Effector memory CD4-positive, alpha-beta T cell (primary cell): ENCODE measurements around the gene PI16.

Source experiments
- DNase-seq, 3 donors: peaks; one replicate each; pipeline ENCODE4 v3.0.0-alpha.2; 2020
- H3K27ac ChIP-seq: 2 replicates; pipeline ENCODE4 v1.7.0; 2013; ENCODE audit warnings: mild to moderate bottlenecking, low read length, moderate library complexity; ENCODE audit not compliant: insufficient read depth, poor library complexity, severe bottlenecking
- H3K27me3 ChIP-seq: replicated peaks from 2 replicates; pipeline ENCODE4 v1.7.0; 2013; ENCODE audit warnings: mild to moderate bottlenecking, low read length; ENCODE audit not compliant: insufficient read depth, control insufficient read depth, poor library complexity, severe bottlenecking
- H3K36me3 ChIP-seq: 2 replicates; pipeline ENCODE4 v1.7.0; 2013; ENCODE audit warnings: mild to moderate bottlenecking, low read length, moderate library complexity; ENCODE audit not compliant: control insufficient read depth, insufficient read depth
- H3K4me1 ChIP-seq: 2 replicates; pipeline ENCODE4 v1.7.0; 2013; ENCODE audit warnings: low read length, mild to moderate bottlenecking; ENCODE audit not compliant: control insufficient read depth, insufficient read depth, poor library complexity, severe bottlenecking
- H3K4me3 ChIP-seq: 2 replicates; pipeline ENCODE4 v1.7.0; 2013; ENCODE audit warnings: low read length, low read depth, mild to moderate bottlenecking; ENCODE audit not compliant: insufficient read depth, poor library complexity, severe bottlenecking
- H3K9me3 ChIP-seq: 2 replicates; pipeline ENCODE4 v1.7.0; 2013; ENCODE audit warnings: mild to moderate bottlenecking, low read length, moderate library complexity; ENCODE audit not compliant: control insufficient read depth
- total RNA-seq, 3 donors: gene quantifications; one replicate each; lab custom pipeline; 2026; lab: John Stamatoyannopoulos, UW

PI16 gene
- total RNA-seq: 13.2 to 31.5 (median 28.5) reads per million in 3 donors

GRCh38 chr6:36954262-36954931 lies at the start of gene PI16:
Gene PI16 (plus strand): TSS chr6:36954738. CDS start chr6:36954761, 23 bp downstream.
- Histone ChIP-seq H3K27ac (peak within 1 kb of the TSS; percentile 44), H3K27me3 (no peaks in the 10 kb centered on the region), H3K36me3 (peaks cover 4% of the 10 kb centered on the region), H3K4me1 (peaks cover 38% of the 10 kb centered on the region), H3K4me3 (peak within 1 kb of the TSS; percentile 55), H3K9me3 (no peaks in the 10 kb centered on the region)
- no peak for DNase-seq

- peaks cover 4% of the 10 kb centered on the region for H3K4me1 ChIP-seq
- no peaks in the 10 kb centered on the region for H3K27me3 ChIP-seq
- peaks cover 23% of the 10 kb centered on the region for H3K36me3 ChIP-seq
- H3K4me3 ChIP-seq: no peak overlapping the region
- no peaks in the 10 kb centered on the region for H3K9me3 ChIP-seq
- H3K27ac ChIP-seq: no peak overlapping the region
- no peak for DNase-seq
These were observed 49.6 kb upstream of the PI16 start for GRCh38 chr6:36904851-36905393.

GRCh38 chr6:36906539-36907325 lies 47.8 kb upstream of the PI16 start:
- Histone ChIP-seq H3K27me3 (no peaks in the 10 kb centered on the region), H3K4me1 (peaks cover 8% of the 10 kb centered on the region), H3K4me3 (no peak overlapping the region), H3K36me3 (peaks cover 23% of the 10 kb centered on the region), H3K9me3 (no peaks in the 10 kb centered on the region), H3K27ac (no peak overlapping the region)
- DNase-seq: no peak

- Histone ChIP-seq H3K36me3 (peaks cover 13% of the 10 kb centered on the region), H3K4me1 (peaks cover 14% of the 10 kb centered on the region), H3K4me3 (no peak overlapping the region), H3K9me3 (no peaks in the 10 kb centered on the region), H3K27ac (no peak overlapping the region), H3K27me3 (no peaks in the 10 kb centered on the region)
- no peak for DNase-seq
These were observed 46.8 kb upstream of the PI16 start for GRCh38 chr6:36907781-36908180.

- Histone ChIP-seq H3K9me3 (no peaks in the 10 kb centered on the region), H3K27ac (no peak overlapping the region), H3K4me1 (peaks cover 23% of the 10 kb centered on the region), H3K27me3 (no peaks in the 10 kb centered on the region), H3K36me3 (peaks cover 8% of the 10 kb centered on the region), H3K4me3 (no peak overlapping the region)
- DNase-seq: no peak
These were observed 45.8 kb upstream of the PI16 start for GRCh38 chr6:36908747-36909146.

GRCh38 chr6:36912030-36912454 lies 42.5 kb upstream of the PI16 start:
- H3K4me1 ChIP-seq: peaks cover 34% of the 10 kb centered on the region
- peak overlapping the region; percentile 26 for H3K4me3 ChIP-seq
- peak overlapping the region; percentile 69 for H3K27ac ChIP-seq
- peaks cover 15% of the 10 kb centered on the region for H3K36me3 ChIP-seq
- peak in 2 of 3 donors; percentile 9 to 10 for DNase-seq
- H3K9me3 ChIP-seq: no peaks in the 10 kb centered on the region
- no peaks in the 10 kb centered on the region for H3K27me3 ChIP-seq

GRCh38 chr6:36912586-36912985 lies 42.0 kb upstream of the PI16 start:
- peak overlapping the region; percentile 69 for H3K27ac ChIP-seq
- H3K4me3 ChIP-seq: peak overlapping the region; percentile 26
- DNase-seq: peak; percentile 30 to 68 (median 54)
- H3K9me3 ChIP-seq: no peaks in the 10 kb centered on the region
- H3K4me1 ChIP-seq: peaks cover 33% of the 10 kb centered on the region
- H3K27me3 ChIP-seq: no peaks in the 10 kb centered on the region
- H3K36me3 ChIP-seq: peaks cover 21% of the 10 kb centered on the region

- Histone ChIP-seq H3K4me3 (peak overlapping the region; percentile 17), H3K36me3 (peaks cover 25% of the 10 kb centered on the region), H3K27ac (peak overlapping the region; percentile 69), H3K27me3 (no peaks in the 10 kb centered on the region), H3K4me1 (peaks cover 30% of the 10 kb centered on the region), H3K9me3 (no peaks in the 10 kb centered on the region)
- no peak for DNase-seq
These were observed 41.5 kb upstream of the PI16 start for GRCh38 chr6:36913082-36913481.

GRCh38 chr6:36914227-36914794 lies 40.2 kb upstream of the PI16 start:
- Histone ChIP-seq H3K9me3 (no peaks in the 10 kb centered on the region), H3K27me3 (no peaks in the 10 kb centered on the region), H3K4me3 (no peak overlapping the region), H3K36me3 (peaks cover 38% of the 10 kb centered on the region), H3K27ac (peak overlapping the region; percentile 14), H3K4me1 (peaks cover 30% of the 10 kb centered on the region)
- peak in 2 of 3 donors; percentile 16 to 24 for DNase-seq
